K562 (cell line): ENCODE results near the gene ERI2. TPM values are rescaled to one million over a fixed set of nuclear protein-coding genes. Genes with fewer than 3 reads are reported as not detected.

ENCODE experiments used
- ADNP ChIP-seq: fragments of 200-800 bp; sonication (Bioruptor generic); IDR thresholded peaks from 2 replicates; pipeline ENCODE4 v1.6.1; 2016; ENCODE audit warnings: missing genetic modification characterization, missing compliant biosample characterization
- BCOR ChIP-seq: fragments of 450-650 bp; IDR thresholded peaks from 2 replicates; pipeline ENCODE4 v1.6.1; 2016
- BRCA1 ChIP-seq, 2 experiments: fragments of 450-650 bp in 1 of 2; sonication (generic) in 1 of 2; formaldehyde crosslinking in 1 of 2; IDR thresholded peaks; 2 replicates each; pipeline versions ENCODE4 v1.5.0 to v1.6.1; 2017 to 2020; ENCODE audit warnings: mild to moderate bottlenecking in 1 of 2, missing genetic modification reagents in 1 of 2
- CEBPG ChIP-seq, 3 experiments: fragments of 200-800 bp in 1 of 3; sonication (Bioruptor generic) in 1 of 3; sonication (generic) in 1 of 3; formaldehyde crosslinking in 1 of 3; IDR thresholded peaks in 2 of 3; conservative IDR thresholded peaks in 1 of 3; 2 replicates each; pipeline versions ENCODE4 v1.6.1 to v1.8.0; 2016 to 2022; ENCODE audit warnings: missing compliant biosample characterization in 2 of 3, missing genetic modification characterization in 2 of 3, mild to moderate bottlenecking in 1 of 3, missing genetic modification reagents in 1 of 3
- CHD1 ChIP-seq: fragments of 200-600 bp; sonication (generic); IDR thresholded peaks from one replicate; pipeline ENCODE4 v1.6.1; 2012; ENCODE audit warnings: mild to moderate bottlenecking, moderate library complexity, low read length, inconsistent platforms
- CHD4 ChIP-seq: fragments of 200-600 bp; sonication (generic); IDR thresholded peaks from 3 replicates; pipeline ENCODE4 v1.6.1; 2012; ENCODE audit warnings: low read depth, mild to moderate bottlenecking, mixed read lengths, low read length, inconsistent platforms; ENCODE audit not compliant: insufficient read depth, insufficient replicate concordance, poor library complexity, severe bottlenecking
- ELK1 ChIP-seq: sonication (generic); formaldehyde crosslinking; IDR thresholded peaks from 2 replicates; pipeline ENCODE4 v1.8.1; 2022; ENCODE audit warnings: missing genetic modification reagents
- ESRRA ChIP-seq: fragments of 450-650 bp; IDR thresholded peaks from 2 replicates; pipeline ENCODE4 v1.6.1; 2014; ENCODE audit warnings: low read depth, mild to moderate bottlenecking, moderate library complexity, borderline replicate concordance
- GATA2 ChIP-seq: sonication (generic); formaldehyde crosslinking; IDR thresholded peaks from 2 replicates; pipeline ENCODE4 v1.4.0; 2020; ENCODE audit warnings: mild to moderate bottlenecking, missing genetic modification reagents
- HDAC6 ChIP-seq: IDR thresholded peaks from 2 replicates; pipeline ENCODE4 v1.6.1; 2012; ENCODE audit warnings: low read depth, mild to moderate bottlenecking, control low read depth, inconsistent platforms, low read length, moderate library complexity
- HMBOX1 ChIP-seq: sonication (generic); IDR thresholded peaks from 2 replicates; pipeline ENCODE4 v1.6.1; 2016
- JUNB ChIP-seq: fragments of 450-650 bp; formaldehyde crosslinking; conservative IDR thresholded peaks from 2 replicates; pipeline ENCODE4 v1.4.0; 2020; ENCODE audit warnings: mild to moderate bottlenecking
- KAT8 ChIP-seq: fragments of 450-650 bp; IDR thresholded peaks from 2 replicates; pipeline ENCODE4 v1.6.1; 2016; ENCODE audit warnings: low read depth, mild to moderate bottlenecking
- KHSRP ChIP-seq: fragments of 450-650 bp; IDR thresholded peaks from 2 replicates; pipeline ENCODE4 v1.6.1; 2017
- KLF1 ChIP-seq: fragments of 450-650 bp; IDR thresholded peaks from 2 replicates; pipeline ENCODE4 v1.6.1; 2016; ENCODE audit warnings: missing genetic modification characterization, missing compliant biosample characterization
- LCOR ChIP-seq: sonication (generic); formaldehyde crosslinking; IDR thresholded peaks from 2 replicates; pipeline ENCODE4 v1.8.0; 2022; ENCODE audit warnings: mild to moderate bottlenecking, missing genetic modification reagents
- LEF1 ChIP-seq: fragments of 450-650 bp; IDR thresholded peaks from 2 replicates; pipeline ENCODE4 v1.6.1; 2016; ENCODE audit warnings: mild to moderate bottlenecking
- MAX ChIP-seq: sonication (generic); formaldehyde crosslinking; IDR thresholded peaks from 2 replicates; pipeline ENCODE4 v1.9.0; 2022; ENCODE audit warnings: mild to moderate bottlenecking, missing genetic modification reagents
- NR1H2 ChIP-seq: sonication (generic); formaldehyde crosslinking; IDR thresholded peaks from 2 replicates; pipeline ENCODE4 v1.4.0; 2020; ENCODE audit warnings: mild to moderate bottlenecking, missing genetic modification reagents
- NR2C1 ChIP-seq, 2 experiments: fragments of 450-650 bp; IDR thresholded peaks; 2 replicates each; pipeline ENCODE4 v1.6.1; 2017; ENCODE audit warnings: mild to moderate bottlenecking in 2 of 2, antibody characterized with exemption in 1 of 2, inconsistent platforms in 1 of 2, missing compliant biosample characterization in 1 of 2, missing genetic modification characterization in 1 of 2
- SMARCE1 ChIP-seq: fragments of 450-650 bp; IDR thresholded peaks from 2 replicates; pipeline ENCODE4 v1.7.1; 2016; ENCODE audit warnings: mild to moderate bottlenecking
- THAP7 ChIP-seq: fragments of 250-450 bp; sonication (Bioruptor Pico); IDR thresholded peaks from 2 replicates; pipeline ENCODE4 v1.5.0; 2021
- U2AF2 ChIP-seq: fragments of 200-400 bp; formaldehyde crosslinking; optimal IDR thresholded peaks from 2 replicates; pipeline ENCODE3; 2017; ENCODE audit warnings: low read depth, mild to moderate bottlenecking, low read length
- YBX1 ChIP-seq: fragments of 450-650 bp; IDR thresholded peaks from 2 replicates; pipeline ENCODE4 v1.7.1; 2016; ENCODE audit warnings: mild to moderate bottlenecking
- ZBTB7A ChIP-seq: IDR thresholded peaks from 2 replicates; pipeline ENCODE4 v1.6.1; 2011; ENCODE audit warnings: low read depth, mild to moderate bottlenecking, low read length, moderate library complexity, borderline replicate concordance; ENCODE audit not compliant: control insufficient read depth
- ZFX ChIP-seq: sonication (generic); formaldehyde crosslinking; IDR thresholded peaks from 2 replicates; pipeline ENCODE4 v1.8.0; 2022; ENCODE audit warnings: mild to moderate bottlenecking, missing genetic modification reagents, moderate library complexity
- ZNF124 ChIP-seq: sonication (generic); formaldehyde crosslinking; IDR thresholded peaks from 2 replicates; pipeline ENCODE4 v1.8.1; 2022; ENCODE audit warnings: missing genetic modification reagents
- ZNF184 ChIP-seq: sonication (generic); formaldehyde crosslinking; IDR thresholded peaks from 2 replicates; pipeline ENCODE4 v1.5.0; 2020; ENCODE audit warnings: missing genetic modification reagents
- ZNF354B ChIP-seq: fragments of 250-450 bp; sonication (Bioruptor Pico); IDR thresholded peaks from 2 replicates; pipeline ENCODE4 v1.4.0; 2020
- ZNF384 ChIP-seq: IDR thresholded peaks from 2 replicates; pipeline ENCODE4 v1.6.1; 2012; ENCODE audit warnings: low read depth, low read length, improper control_type of control experiment
- polyA plus RNA-seq, 8 experiments: library from polyadenylated mRNA; depleted of rRNA in 4 of 8; stranded (reverse) in 5 of 8; unstranded in 3 of 8; fragments of >200 nt; fragmentation: Nextera tagmentation in 2 of 8; fragmentation: Illumina TruSeq in 1 of 8; extraction: Ambion mirVana in 2 of 8; extraction: Trizol in 1 of 8; gene quantifications; 2 replicates each; pipeline versions ENCODE4 v1.2.1 to v1.2.3, GENCODE V29; 2011 to 2014; ENCODE audit warnings: inconsistent platforms in 1 of 8, missing spikeins in 1 of 8
- total RNA-seq, 7 experiments: library from RNA; depleted of rRNA in 6 of 7; stranded (reverse); fragments of >200 nt in 6 of 7; fragmentation: Illumina TruSeq in 2 of 7; extraction: Trizol in 2 of 7; gene quantifications; 2 replicates each; pipeline versions ENCODE4 v1.2.1 to v1.2.3, GENCODE V29; 2011 to 2021; ENCODE audit warnings: low replicate concordance in 1 of 7

The ERI2 gene
- total and polyA plus RNA-seq, 9 of the 15 experiments (the other 6 are each of a cell fraction or from before 2014, with no cell fraction given), result 23.3 to 57.0 (median 48.1) TPM

- no peak for TF ChIP-seq CHD4
- no peak for TF ChIP-seq ELK1 (CRISPR knock-in tag)
- no peak for TF ChIP-seq ZBTB7A
- no peak for TF ChIP-seq ADNP (tag)
- TF ChIP-seq ZFX (CRISPR knock-in tag), result no peak
- no peak for TF ChIP-seq CEBPG (CRISPR knock-in tag; IDR thresholded peaks at IDR 0.05)
- TF ChIP-seq CEBPG (tag; conservative IDR thresholded peaks at IDR 0.05 in 1 of 2, IDR thresholded peaks at IDR 0.05 in 1 of 2), result 0 out of 4 replicates have a peak, but pooled peaks of 1 of the 2 experiments have one; percentile 30
- no peak for TF ChIP-seq CHD1
- TF ChIP-seq KHSRP, result no peak
- TF ChIP-seq LEF1, result peak; percentile 81; the same call in 1 of the 2 replicates
- no peak for TF ChIP-seq ZNF124 (CRISPR knock-in tag)
- TF ChIP-seq HDAC6, result no peak
- no peak for TF ChIP-seq ZNF384
- no peak for TF ChIP-seq ZNF354B
- no peak for TF ChIP-seq KLF1 (tag)
- no peak for TF ChIP-seq NR1H2
- no peak for TF ChIP-seq NR2C1 (IDR thresholded peaks at IDR 0.05)
- TF ChIP-seq NR2C1 (tag; IDR thresholded peaks at IDR 0.05), result no peak; the same call in 1 of the 2 replicates
- TF ChIP-seq GATA2, result no peak
- no peak for TF ChIP-seq BRCA1 (IDR thresholded peaks at IDR 0.05)
- TF ChIP-seq BRCA1 (CRISPR knock-in tag; IDR thresholded peaks at IDR 0.05), result no peak
- no peak for TF ChIP-seq ZNF184 (CRISPR knock-in tag)
- no peak for TF ChIP-seq THAP7
- 0 out of 2 replicates have a peak, but pooled peaks have one; percentile 23 for TF ChIP-seq SMARCE1
- no peak for TF ChIP-seq LCOR (CRISPR knock-in tag)
- TF ChIP-seq ESRRA, result no peak
- TF ChIP-seq KAT8, result no peak
- TF ChIP-seq HMBOX1, result peak; percentile 60
- no peak for TF ChIP-seq U2AF2
- no peak for TF ChIP-seq JUNB (CRISPR knock-in tag)
- TF ChIP-seq YBX1, result no peak
- no peak for TF ChIP-seq BCOR
- TF ChIP-seq MAX, result no peak
These were observed 45.9 kb downstream of the ERI2 start (continued) for GRCh38 chr16:20760346-20760745.
